ENCODE data around the gene RDX.

RDX gene

DNA sequence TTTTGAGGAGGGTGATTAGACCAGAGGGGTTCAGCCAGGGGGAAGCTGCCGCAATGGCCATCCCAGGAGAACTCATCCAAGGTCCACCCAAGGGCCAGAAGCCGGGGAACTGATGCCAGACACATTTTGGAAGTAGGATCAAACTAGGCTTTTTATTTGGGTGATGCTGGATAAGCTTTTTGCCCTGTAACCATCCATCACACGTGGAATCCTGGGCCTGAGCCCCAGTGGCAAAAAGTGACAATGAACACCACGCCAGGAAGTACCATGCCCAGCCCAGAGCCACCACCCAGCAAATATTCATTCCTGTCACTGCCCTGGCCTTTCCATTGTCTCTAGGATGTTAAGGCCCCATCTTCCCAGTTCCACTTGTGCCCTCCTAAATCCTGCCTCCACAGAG lies 117.3 kb downstream of the RDX start:
- H3K36me3 ChIP-seq (ENCODE audit: control insufficient read depth in 1 of 2, insufficient read depth in 2 of 2, low read length in 2 of 2): no peaks in the 10 kb centered on the region
- no peaks in the 10 kb centered on the region for H3K27me3 ChIP-seq (ENCODE audit: low read depth, low read length)
- no peak overlapping the region for H3K27ac ChIP-seq (ENCODE audit: low read length)
- peaks cover 0 to 13% of the 10 kb centered on the region in 2 donors for H3K4me1 ChIP-seq (ENCODE audit: control insufficient read depth in 1 of 2, insufficient read depth in 2 of 2, low read length in 2 of 2)
- H3K9me3 ChIP-seq (ENCODE audit: control insufficient read depth in 1 of 2, low read length in 2 of 2): no peaks in the 10 kb centered on the region
- H3K4me3 ChIP-seq (ENCODE audit: low read depth in 1 of 2, low read length in 2 of 2): no peak overlapping the region

DNA sequence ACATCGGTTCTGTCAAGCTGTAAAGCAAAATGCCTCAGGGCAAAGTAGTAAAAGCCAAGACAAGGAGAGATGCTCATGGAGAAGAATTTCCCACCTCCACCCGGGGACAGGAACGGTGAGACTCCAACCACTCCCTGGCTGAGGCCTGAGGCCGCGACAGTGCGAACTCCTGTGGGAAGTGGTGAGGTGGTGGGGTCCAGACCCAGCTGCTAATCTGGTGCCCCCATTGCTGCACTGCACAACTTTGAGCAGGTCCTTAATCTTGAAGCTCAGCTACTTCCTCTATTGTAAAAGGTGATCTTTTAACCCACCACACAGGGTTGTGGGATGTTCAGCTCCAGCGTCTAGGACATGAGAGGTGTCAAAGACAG lies 119.3 kb downstream of the RDX start:
- Histone ChIP-seq H3K4me3 (ENCODE audit: low read depth in 1 of 2, low read length in 2 of 2) (no peak overlapping the region), H3K27me3 (ENCODE audit: low read depth, low read length) (no peaks in the 10 kb centered on the region), H3K9me3 (ENCODE audit: control insufficient read depth in 1 of 2, low read length in 2 of 2) (no peaks in the 10 kb centered on the region), H3K36me3 (ENCODE audit: control insufficient read depth in 1 of 2, insufficient read depth in 2 of 2, low read length in 2 of 2) (no peaks in the 10 kb centered on the region), H3K27ac (ENCODE audit: low read length) (no peak overlapping the region), H3K4me1 (ENCODE audit: control insufficient read depth in 1 of 2, insufficient read depth in 2 of 2, low read length in 2 of 2) (peaks cover 0 to 13% of the 10 kb centered on the region in 2 donors)

DNA sequence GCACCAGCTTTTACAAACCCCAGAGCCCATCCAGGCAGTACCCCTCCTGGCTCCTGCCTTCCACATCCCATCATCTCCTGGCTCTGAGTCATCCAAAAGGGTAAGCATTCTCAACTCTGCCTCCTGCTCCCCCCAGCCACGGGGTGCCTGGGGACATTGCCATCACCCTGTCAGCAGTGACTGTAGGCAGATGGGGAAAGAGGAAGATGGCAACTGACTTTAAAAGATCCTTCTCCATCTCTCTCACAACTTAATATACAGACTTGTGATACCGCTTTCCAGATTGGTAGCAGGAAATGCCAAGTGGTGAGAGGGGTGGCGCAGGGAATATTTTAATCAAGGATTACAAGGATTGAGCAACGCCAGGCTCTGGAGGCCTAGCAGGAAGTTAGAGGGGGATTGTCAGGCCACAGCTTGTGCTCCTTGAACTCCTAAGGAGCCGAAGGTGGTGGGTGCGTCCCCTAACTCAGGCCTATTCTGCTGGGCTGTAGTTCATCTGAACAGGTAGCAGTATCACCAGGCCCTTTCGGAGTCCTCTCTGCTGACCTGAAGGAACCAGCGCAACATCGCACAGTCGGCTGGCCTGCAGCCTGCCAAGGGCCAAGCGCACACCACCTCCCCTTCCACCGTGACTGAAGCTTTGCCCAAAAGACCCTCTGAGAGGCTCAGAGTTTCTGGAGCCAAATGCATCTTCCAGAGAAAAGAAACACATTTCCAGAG lies 119.9 kb downstream of the RDX start:
- Histone ChIP-seq H3K4me1 (ENCODE audit: control insufficient read depth in 1 of 2, insufficient read depth in 2 of 2, low read length in 2 of 2) (peaks cover 0 to 13% of the 10 kb centered on the region in 2 donors), H3K4me3 (ENCODE audit: low read depth in 1 of 2, low read length in 2 of 2) (no peak overlapping the region), H3K27me3 (ENCODE audit: low read depth, low read length) (no peaks in the 10 kb centered on the region), H3K36me3 (ENCODE audit: control insufficient read depth in 1 of 2, insufficient read depth in 2 of 2, low read length in 2 of 2) (no peaks in the 10 kb centered on the region), H3K9me3 (ENCODE audit: control insufficient read depth in 1 of 2, low read length in 2 of 2) (no peaks in the 10 kb centered on the region), H3K27ac (ENCODE audit: low read length) (no peak overlapping the region)

DNA sequence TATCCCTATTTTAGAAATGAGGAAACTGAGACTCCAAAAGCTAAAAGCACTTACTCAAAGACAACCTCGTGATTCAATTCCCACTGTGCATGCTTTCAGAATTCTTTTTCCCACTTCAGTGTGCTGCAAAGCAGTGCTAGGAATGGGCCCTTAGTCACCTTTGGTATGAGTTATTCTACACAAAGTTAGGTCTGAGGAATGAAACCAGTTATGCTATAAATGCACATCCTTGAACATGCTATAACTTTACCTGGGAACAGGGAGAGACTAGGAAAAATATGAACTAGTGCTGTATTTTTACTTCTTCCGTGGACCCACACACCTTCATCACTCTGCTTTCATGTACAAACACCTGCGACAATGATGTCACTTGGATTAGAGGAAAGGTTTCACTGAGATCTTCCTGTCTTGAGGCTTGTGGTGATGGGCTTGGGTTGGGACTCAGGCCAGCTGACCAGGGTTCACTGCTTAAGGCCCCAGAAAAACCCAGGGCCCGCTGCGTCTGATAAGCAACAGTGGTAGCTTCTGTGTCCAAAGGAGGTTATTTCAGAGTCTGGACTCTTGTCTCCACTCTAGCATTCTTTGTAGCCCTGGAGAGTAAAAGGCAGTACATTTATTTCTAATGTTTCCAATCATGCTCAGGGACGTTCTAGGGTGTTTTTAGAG lies 121.6 kb downstream of the RDX start:
- Histone ChIP-seq H3K4me1 (ENCODE audit: control insufficient read depth in 1 of 2, insufficient read depth in 2 of 2, low read length in 2 of 2) (peaks cover 0 to 13% of the 10 kb centered on the region in 2 donors), H3K36me3 (ENCODE audit: control insufficient read depth in 1 of 2, insufficient read depth in 2 of 2, low read length in 2 of 2) (no peaks in the 10 kb centered on the region), H3K27me3 (ENCODE audit: low read depth, low read length) (no peaks in the 10 kb centered on the region), H3K4me3 (ENCODE audit: low read depth in 1 of 2, low read length in 2 of 2) (no peak overlapping the region), H3K9me3 (ENCODE audit: control insufficient read depth in 1 of 2, low read length in 2 of 2) (no peaks in the 10 kb centered on the region), H3K27ac (ENCODE audit: low read length) (no peak overlapping the region)

DNA sequence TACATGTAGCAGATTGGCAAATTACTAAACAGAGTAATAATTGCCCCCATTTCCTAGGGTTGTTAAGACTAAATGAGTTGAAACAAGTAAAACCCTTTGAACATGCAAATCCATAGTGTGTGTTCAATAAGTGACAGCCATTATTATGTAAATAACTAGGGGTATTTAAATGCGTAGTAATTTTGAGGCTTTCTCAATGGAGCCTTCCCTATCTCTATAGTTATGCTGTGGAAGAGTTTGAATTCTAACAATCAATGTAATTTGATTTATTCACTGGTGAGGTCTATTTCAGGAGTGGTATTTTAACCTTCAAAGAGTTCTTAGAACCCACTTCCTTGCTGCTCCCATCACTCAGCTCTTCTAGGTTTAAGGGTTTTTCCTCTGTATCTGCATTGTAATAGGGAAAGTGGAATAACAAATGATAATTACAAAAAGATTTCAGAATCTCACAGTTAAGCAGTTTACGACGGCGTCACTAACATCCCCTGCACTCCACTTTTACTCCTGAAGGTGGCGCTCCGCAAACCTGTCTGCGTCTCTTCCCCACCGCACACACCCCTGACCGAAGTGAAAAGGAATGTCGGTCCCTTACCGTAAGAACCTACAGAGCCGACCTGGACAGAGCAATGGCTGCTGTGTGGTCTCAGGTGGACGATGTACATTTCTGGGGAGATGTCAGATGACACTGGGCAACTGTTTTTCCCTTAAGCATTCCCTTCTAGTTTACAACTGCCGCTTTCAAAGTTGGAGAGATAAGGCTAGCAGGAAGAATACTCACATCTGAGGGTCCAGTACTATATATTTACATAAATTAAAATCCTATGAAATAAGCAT lies 122.4 kb downstream of the RDX start:
- H3K9me3 ChIP-seq (ENCODE audit: control insufficient read depth in 1 of 2, low read length in 2 of 2): no peaks in the 10 kb centered on the region
- H3K27me3 ChIP-seq (ENCODE audit: low read depth, low read length): no peaks in the 10 kb centered on the region
- H3K4me3 ChIP-seq (ENCODE audit: low read depth in 1 of 2, low read length in 2 of 2): no peak overlapping the region
- peaks cover 0 to 13% of the 10 kb centered on the region in 2 donors for H3K4me1 ChIP-seq (ENCODE audit: control insufficient read depth in 1 of 2, insufficient read depth in 2 of 2, low read length in 2 of 2)
- H3K36me3 ChIP-seq (ENCODE audit: control insufficient read depth in 1 of 2, insufficient read depth in 2 of 2, low read length in 2 of 2): no peaks in the 10 kb centered on the region
- H3K27ac ChIP-seq (ENCODE audit: low read length): no peak overlapping the region

DNA sequence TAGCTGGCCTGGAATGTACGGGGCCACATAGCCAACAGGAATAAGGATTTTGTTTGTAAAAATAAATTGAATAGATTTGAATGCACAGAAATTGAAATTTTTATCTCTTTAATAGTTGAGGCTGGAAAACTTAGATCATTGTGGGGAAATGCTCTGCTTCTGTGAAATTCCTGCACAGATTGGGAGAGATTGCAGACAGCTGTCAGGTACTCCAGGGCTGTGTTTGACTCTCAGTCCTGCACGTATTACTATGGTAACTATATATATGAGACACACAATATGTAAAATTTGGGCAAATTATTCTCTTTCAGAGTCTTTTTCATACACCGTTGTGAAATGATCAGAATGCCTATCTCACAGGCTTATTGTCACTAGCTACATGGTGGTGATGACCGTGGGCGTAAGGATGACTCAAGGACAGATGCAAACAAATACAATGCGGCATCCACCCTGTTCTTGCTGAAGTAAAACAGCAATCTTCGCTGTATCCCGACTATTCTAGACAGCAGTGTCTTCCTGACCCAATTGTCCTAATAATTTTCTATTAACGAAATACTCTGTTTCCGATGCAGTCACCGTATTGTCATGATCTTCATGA lies 123.8 kb downstream of the RDX start:
- Histone ChIP-seq H3K36me3 (ENCODE audit: control insufficient read depth in 1 of 2, insufficient read depth in 2 of 2, low read length in 2 of 2) (no peaks in the 10 kb centered on the region), H3K27me3 (ENCODE audit: low read depth, low read length) (no peaks in the 10 kb centered on the region), H3K4me1 (ENCODE audit: control insufficient read depth in 1 of 2, insufficient read depth in 2 of 2, low read length in 2 of 2) (peaks cover 0 to 13% of the 10 kb centered on the region in 2 donors), H3K4me3 (ENCODE audit: low read depth in 1 of 2, low read length in 2 of 2) (no peak overlapping the region), H3K27ac (ENCODE audit: low read length) (no peak overlapping the region), H3K9me3 (ENCODE audit: control insufficient read depth in 1 of 2, low read length in 2 of 2) (no peaks in the 10 kb centered on the region)

DNA sequence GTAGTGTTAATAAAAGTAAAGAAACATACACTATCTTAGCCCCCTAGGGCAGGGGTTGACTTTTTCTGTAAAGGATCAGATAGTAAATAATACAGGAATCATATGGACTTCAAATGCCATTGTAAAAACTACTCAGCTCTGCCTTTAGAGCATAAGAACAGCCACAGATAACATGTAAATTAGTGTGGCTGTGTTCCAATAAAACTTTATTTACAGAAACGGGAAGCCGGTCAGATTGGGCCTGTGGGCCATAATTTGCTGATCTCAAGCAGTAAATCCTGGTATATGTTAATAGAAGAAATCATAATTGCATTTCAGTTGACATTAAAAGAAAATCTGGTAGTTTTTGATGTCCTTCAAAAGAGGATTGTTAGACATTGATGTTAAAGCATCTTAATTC lies 126.7 kb downstream of the RDX start:
- no peaks in the 10 kb centered on the region for H3K9me3 ChIP-seq (ENCODE audit: control insufficient read depth in 1 of 2, low read length in 2 of 2)
- H3K27ac ChIP-seq (ENCODE audit: low read length): no peak overlapping the region
- peaks cover 0 to 4% of the 10 kb centered on the region in 2 donors for H3K4me1 ChIP-seq (ENCODE audit: control insufficient read depth in 1 of 2, insufficient read depth in 2 of 2, low read length in 2 of 2)
- no peak overlapping the region for H3K4me3 ChIP-seq (ENCODE audit: low read depth in 1 of 2, low read length in 2 of 2)
- peaks cover 5 to 12% of the 10 kb centered on the region in 2 donors for H3K36me3 ChIP-seq (ENCODE audit: control insufficient read depth in 1 of 2, insufficient read depth in 2 of 2, low read length in 2 of 2)
- H3K27me3 ChIP-seq (ENCODE audit: low read depth, low read length): no peaks in the 10 kb centered on the region

DNA sequence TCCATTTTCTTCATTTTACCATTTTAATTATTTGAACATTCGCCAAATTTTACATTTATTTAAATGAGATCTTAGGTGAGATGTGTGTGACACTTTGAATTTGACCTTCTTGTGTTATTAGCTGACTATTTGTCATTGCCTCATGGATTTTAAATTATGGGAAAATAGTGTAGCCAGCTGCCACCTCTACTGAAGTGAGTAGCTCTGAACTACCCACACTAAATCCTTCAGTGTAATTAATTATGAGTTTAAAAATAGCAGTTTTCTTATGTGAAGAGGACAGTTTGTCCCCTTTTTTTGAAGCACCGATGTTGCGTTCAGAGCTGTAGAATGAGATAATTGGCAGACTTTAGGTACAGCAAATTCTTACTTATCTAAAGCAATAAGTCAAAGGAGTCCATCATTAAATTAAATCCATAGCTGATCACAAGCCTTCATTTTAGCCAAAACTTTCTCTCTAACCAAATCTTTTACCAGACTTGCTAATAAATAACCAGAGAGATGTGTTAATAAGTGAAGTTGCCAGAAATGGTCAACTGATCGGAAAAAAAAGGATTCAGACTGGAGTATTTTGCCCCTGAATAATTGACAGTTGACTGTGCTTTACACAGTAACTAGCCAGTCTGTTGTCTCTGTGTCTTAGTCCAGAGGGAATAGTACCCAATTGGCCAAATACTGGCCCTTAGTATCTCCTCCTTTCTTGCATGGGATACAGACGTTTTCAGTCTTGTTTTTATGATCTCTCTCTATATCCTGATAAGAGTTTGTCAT lies 128.2 kb downstream of the RDX start:
- Histone ChIP-seq H3K4me1 (ENCODE audit: control insufficient read depth in 1 of 2, insufficient read depth in 2 of 2, low read length in 2 of 2) (no peaks in the 10 kb centered on the region), H3K4me3 (ENCODE audit: low read depth in 1 of 2, low read length in 2 of 2) (no peak overlapping the region), H3K27me3 (ENCODE audit: low read depth, low read length) (no peaks in the 10 kb centered on the region)

DNA sequence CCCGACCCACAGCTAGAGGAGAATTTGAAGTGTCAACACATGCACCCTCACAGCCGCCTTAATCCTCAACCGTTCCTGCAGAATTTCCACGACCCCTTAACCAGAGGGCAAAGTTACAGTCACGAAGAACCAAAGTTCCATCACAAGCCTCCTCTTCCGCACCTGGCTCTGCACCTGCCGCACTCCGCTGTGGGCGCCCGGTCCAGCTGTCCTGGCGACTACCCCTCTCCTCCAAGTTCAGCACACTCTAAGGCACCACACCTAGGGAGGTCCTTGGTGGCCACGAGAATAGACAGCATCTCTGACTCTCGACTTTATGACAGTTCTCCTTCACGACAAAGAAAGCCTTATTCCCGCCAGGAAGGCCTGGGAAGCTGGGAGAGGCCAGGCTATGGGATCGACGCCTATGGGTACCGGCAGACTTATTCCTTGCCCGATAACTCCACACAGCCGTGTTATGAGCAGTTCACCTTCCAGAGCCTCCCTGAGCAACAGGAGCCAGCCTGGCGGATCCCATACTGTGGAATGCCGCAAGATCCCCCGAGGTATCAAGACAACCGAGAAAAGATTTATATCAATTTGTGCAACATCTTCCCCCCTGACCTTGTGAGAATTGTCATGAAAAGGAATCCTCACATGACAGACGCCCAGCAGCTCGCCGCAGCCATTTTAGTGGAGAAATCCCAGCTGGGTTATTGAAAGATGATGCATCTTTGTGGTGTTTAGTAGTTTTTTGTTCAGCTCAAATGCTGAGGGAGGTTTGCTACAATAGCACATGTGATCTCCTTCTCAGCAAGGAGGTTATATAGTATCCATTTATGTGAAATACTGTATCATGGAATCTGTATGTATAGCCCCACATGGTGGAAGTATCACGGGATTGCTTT lies 131.1 kb downstream of the RDX start:
- H3K9me3 ChIP-seq (ENCODE audit: control insufficient read depth in 1 of 2, low read length in 2 of 2): no peaks in the 10 kb centered on the region
- no peak overlapping the region for H3K27ac ChIP-seq (ENCODE audit: low read length)
- H3K4me3 ChIP-seq (ENCODE audit: low read depth in 1 of 2, low read length in 2 of 2): no peak overlapping the region
- H3K4me1 ChIP-seq (ENCODE audit: control insufficient read depth in 1 of 2, insufficient read depth in 2 of 2, low read length in 2 of 2): no peaks in the 10 kb centered on the region
- peaks cover 23 to 27% of the 10 kb centered on the region in 2 donors for H3K36me3 ChIP-seq (ENCODE audit: control insufficient read depth in 1 of 2, insufficient read depth in 2 of 2, low read length in 2 of 2)
- H3K27me3 ChIP-seq (ENCODE audit: low read depth, low read length): no peaks in the 10 kb centered on the region

More for the DNA sequence above, 128.2 kb downstream of the RDX start:
- Histone ChIP-seq H3K36me3 (ENCODE audit: control insufficient read depth in 1 of 2, insufficient read depth in 2 of 2, low read length in 2 of 2) (peaks cover 12 to 25% of the 10 kb centered on the region in 2 donors), H3K9me3 (ENCODE audit: control insufficient read depth in 1 of 2, low read length in 2 of 2) (no peaks in the 10 kb centered on the region), H3K27ac (ENCODE audit: low read length) (no peak overlapping the region)

DNA sequence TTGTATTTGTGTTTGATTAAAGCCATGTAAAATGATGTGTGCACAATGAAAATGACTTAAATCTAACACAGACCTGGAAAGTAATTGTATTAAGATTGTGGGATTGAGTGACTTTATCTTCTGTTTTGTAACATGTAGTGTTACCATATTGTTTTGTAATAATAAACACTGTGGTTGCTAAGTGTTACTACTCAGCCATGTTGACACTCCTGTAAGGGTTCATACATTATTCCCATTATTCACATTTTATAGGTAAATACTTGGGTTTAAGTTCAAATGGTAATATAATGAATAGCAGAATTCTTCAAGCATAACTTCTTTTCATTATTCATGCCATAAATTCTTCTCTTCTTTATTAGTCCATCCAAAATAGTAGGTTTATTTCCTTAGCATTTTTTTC lies 134.2 kb downstream of the RDX start:
- Histone ChIP-seq H3K27me3 (ENCODE audit: low read depth, low read length) (no peaks in the 10 kb centered on the region), H3K36me3 (ENCODE audit: control insufficient read depth in 1 of 2, insufficient read depth in 2 of 2, low read length in 2 of 2) (peaks cover 36 to 45% of the 10 kb centered on the region in 2 donors)

More for the DNA sequence above, 134.2 kb downstream of the RDX start:
- Histone ChIP-seq H3K9me3 (ENCODE audit: control insufficient read depth in 1 of 2, low read length in 2 of 2) (no peaks in the 10 kb centered on the region), H3K27ac (ENCODE audit: low read length) (no peak overlapping the region), H3K4me3 (ENCODE audit: low read depth in 1 of 2, low read length in 2 of 2) (no peak overlapping the region), H3K4me1 (ENCODE audit: control insufficient read depth in 1 of 2, insufficient read depth in 2 of 2, low read length in 2 of 2) (no peaks in the 10 kb centered on the region)

All from muscle layer of duodenum (tissue), 2 donors.